ENCODE measurements around the gene OGT. TPM values are rescaled to one million over a fixed set of nuclear protein-coding genes. Genes with fewer than 3 reads are reported as not detected.

Gene OGT
- total RNA-seq, 1 experiment from 2014 or later: 130 TPM

DNA sequence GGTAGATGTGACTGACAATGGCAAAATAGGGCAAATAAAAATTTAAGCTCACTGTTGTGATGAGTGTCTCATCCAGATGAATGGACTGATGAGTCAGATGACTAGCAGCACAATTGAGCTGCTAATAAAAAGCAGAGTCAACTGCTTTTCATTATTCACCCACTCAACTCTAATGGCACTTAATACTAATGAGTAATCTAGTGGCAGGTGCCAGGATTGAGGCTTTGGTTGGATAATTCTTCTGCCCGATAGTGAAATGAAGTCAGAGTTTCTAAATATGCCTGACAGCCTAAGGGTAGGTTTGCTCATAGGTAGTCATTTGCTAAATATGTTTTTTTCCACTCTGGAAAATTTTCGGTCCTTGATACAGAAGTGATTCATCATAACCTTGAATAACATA lies 10.4 kb downstream of the OGT start:
- intact Hi-C loops (cut with micrococcal nuclease; ENCODE audit: unreplicated experiment): no loop called here
- no peak for TF ChIP-seq EZH2 (IDR thresholded peaks at IDR 0.05; ENCODE audit: borderline replicate concordance, low read depth, low read length, poor library complexity, severe bottlenecking)
- TF ChIP-seq, protein P1, sequence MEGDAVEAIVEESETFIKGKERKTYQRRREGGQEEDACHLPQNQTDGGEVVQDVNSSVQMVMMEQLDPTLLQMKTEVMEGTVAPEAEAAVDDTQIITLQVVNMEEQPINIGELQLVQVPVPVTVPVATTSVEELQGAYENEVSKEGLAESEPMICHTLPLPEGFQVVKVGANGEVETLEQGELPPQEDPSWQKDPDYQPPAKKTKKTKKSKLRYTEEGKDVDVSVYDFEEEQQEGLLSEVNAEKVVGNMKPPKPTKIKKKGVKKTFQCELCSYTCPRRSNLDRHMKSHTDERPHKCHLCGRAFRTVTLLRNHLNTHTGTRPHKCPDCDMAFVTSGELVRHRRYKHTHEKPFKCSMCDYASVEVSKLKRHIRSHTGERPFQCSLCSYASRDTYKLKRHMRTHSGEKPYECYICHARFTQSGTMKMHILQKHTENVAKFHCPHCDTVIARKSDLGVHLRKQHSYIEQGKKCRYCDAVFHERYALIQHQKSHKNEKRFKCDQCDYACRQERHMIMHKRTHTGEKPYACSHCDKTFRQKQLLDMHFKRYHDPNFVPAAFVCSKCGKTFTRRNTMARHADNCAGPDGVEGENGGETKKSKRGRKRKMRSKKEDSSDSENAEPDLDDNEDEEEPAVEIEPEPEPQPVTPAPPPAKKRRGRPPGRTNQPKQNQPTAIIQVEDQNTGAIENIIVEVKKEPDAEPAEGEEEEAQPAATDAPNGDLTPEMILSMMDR (conservative IDR thresholded peaks at IDR 0.05; ENCODE audit: low read depth, low read length): no peak
- BruUV-seq (replicated peaks): no TSS peak
- H3K36me3 ChIP-seq (ENCODE audit: insufficient read depth, low read length, poor library complexity, severe bottlenecking): peaks cover 50% of the 10 kb centered on the region
- H3K9me3 ChIP-seq (ENCODE audit: low read depth, low read length, poor library complexity, severe bottlenecking): no peaks in the 10 kb centered on the region
- DNase-seq (ENCODE audit: low spot score): peak; percentile 70
- CTCF ChIA-PET: no interaction called here
- H3K4me1 ChIP-seq (ENCODE audit: insufficient read depth, low read length, poor library complexity, severe bottlenecking): peaks cover 18% of the 10 kb centered on the region
- no peak overlapping the region for H3K27ac ChIP-seq (ENCODE audit: low read depth, low read length, poor library complexity, severe bottlenecking)
- POLR2A ChIA-PET (ENCODE audit: low non-redundant PET): interaction anchor here (0.5 kb wide), 1 partner anchor 9 kb away, joined by 3 read pairs; no protein-coding TSS in a partner anchor
- no peaks in the 10 kb centered on the region for H3K27me3 ChIP-seq (replicated peaks; ENCODE audit: insufficient read depth, low read depth, low read length, poor library complexity)
- no peak overlapping the region for H3K4me3 ChIP-seq (ENCODE audit: low read depth, low read length, poor library complexity, severe bottlenecking)

DNA sequence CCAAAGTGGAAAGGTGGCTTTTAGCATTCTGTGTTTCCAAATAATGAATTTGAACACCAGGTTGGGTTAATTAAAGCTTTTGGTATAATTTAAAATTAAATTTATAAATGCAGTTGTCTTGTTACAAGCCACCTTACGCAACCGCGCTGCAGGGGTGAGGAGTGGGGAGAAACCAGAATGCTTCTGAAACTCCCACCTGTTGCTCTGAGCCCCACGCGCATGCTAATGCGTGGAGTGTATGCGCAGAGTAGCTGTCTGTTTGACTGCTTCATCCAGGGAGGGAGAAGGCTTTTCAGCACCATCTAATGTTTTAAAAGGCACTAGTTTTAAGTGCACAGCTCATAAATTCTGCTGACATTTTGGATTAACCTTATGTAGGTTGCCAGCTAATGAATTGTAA lies 12.5 kb downstream of the OGT start:
- peaks cover 46% of the 10 kb centered on the region for H3K36me3 ChIP-seq (ENCODE audit: insufficient read depth, low read length, poor library complexity, severe bottlenecking)
- intact Hi-C loops (cut with micrococcal nuclease; ENCODE audit: unreplicated experiment): no loop called here
- POLR2A ChIA-PET (ENCODE audit: low non-redundant PET): interaction anchor here (0.6 kb wide), 1 partner anchor 156 kb away, joined by 3 read pairs; no protein-coding TSS in a partner anchor
- H3K27me3 ChIP-seq (replicated peaks; ENCODE audit: insufficient read depth, low read depth, low read length, poor library complexity): no peaks in the 10 kb centered on the region
- no peak for DNase-seq (ENCODE audit: low spot score)
- H3K4me1 ChIP-seq (ENCODE audit: insufficient read depth, low read length, poor library complexity, severe bottlenecking): peaks cover 18% of the 10 kb centered on the region
- CTCF ChIA-PET: no interaction called here
- no peaks in the 10 kb centered on the region for H3K9me3 ChIP-seq (ENCODE audit: low read depth, low read length, poor library complexity, severe bottlenecking)
- no TSS peak for BruUV-seq (replicated peaks)
- no peak overlapping the region for H3K27ac ChIP-seq (ENCODE audit: low read depth, low read length, poor library complexity, severe bottlenecking)
- TF ChIP-seq EZH2 (IDR thresholded peaks at IDR 0.05; ENCODE audit: borderline replicate concordance, low read depth, low read length, poor library complexity, severe bottlenecking): no peak
- TF ChIP-seq, protein P1 (conservative IDR thresholded peaks at IDR 0.05; ENCODE audit: low read depth, low read length): no peak
- no peak overlapping the region for H3K4me3 ChIP-seq (ENCODE audit: low read depth, low read length, poor library complexity, severe bottlenecking)

DNA sequence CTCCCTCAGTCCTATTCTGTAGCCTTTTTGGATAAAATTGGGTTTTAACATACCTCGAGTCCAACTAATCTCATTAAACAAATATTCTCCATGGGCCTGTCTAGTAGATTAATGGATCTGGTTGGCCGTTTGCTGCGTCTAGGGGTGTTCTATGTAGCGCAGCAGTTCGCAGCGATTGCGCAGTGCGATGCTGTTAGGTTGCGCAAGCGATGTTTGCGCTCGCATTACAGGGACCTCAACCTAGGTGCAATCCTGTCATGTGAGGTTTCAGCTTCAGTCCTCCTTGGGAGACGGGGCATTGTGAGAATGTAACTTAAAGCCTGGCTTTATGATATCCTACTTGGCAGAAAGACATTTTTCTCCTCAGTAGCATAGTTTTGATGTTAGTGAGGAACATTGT lies 14.0 kb downstream of the OGT start:
- peaks cover 46% of the 10 kb centered on the region for H3K36me3 ChIP-seq (ENCODE audit: insufficient read depth, low read length, poor library complexity, severe bottlenecking)
- POLR2A ChIA-PET (ENCODE audit: low non-redundant PET): no interaction called here
- CTCF ChIA-PET: no interaction called here

More for the DNA sequence above, 14.0 kb downstream of the OGT start:
- H3K27me3 ChIP-seq (replicated peaks; ENCODE audit: insufficient read depth, low read depth, low read length, poor library complexity): no peaks in the 10 kb centered on the region
- DNase-seq (ENCODE audit: low spot score): no peak
- no peaks in the 10 kb centered on the region for H3K9me3 ChIP-seq (ENCODE audit: low read depth, low read length, poor library complexity, severe bottlenecking)
- H3K27ac ChIP-seq (ENCODE audit: low read depth, low read length, poor library complexity, severe bottlenecking): no peak overlapping the region
- intact Hi-C loops (cut with micrococcal nuclease; ENCODE audit: unreplicated experiment): no loop called here
- no peak overlapping the region for H3K4me3 ChIP-seq (ENCODE audit: low read depth, low read length, poor library complexity, severe bottlenecking)
- BruUV-seq (replicated peaks): no TSS peak
- TF ChIP-seq, protein P1 (conservative IDR thresholded peaks at IDR 0.05; ENCODE audit: low read depth, low read length): no peak
- no peak for TF ChIP-seq EZH2 (IDR thresholded peaks at IDR 0.05; ENCODE audit: borderline replicate concordance, low read depth, low read length, poor library complexity, severe bottlenecking)
- peaks cover 8% of the 10 kb centered on the region for H3K4me1 ChIP-seq (ENCODE audit: insufficient read depth, low read length, poor library complexity, severe bottlenecking)
